ENCODE measurements around the gene TCEAL7.
A peak's percentile ranks its signal among the peaks of the same experiment; 100 is the strongest.
"Not testable (repeated sequence)": the region's sequence is repeated elsewhere in the genome, so short reads cannot be mapped to it uniquely, and the experiment has no call there.

TCEAL7 gene

GRCh38 chrX:103357871-103358270 lies 27.8 kb downstream of the TCEAL7 start:
- Mint-ChIP-seq H3K36me3 (ENCODE audit: low read depth) (peaks cover 4% of the 10 kb centered on the region), H3K9me3 (no peaks in the 10 kb centered on the region), H3K4me3 (peak overlapping the region; percentile 89), H3K4me1 (ENCODE audit: low read depth) (peaks cover 8% of the 10 kb centered on the region), H3K27me3 (peaks cover 3% of the 10 kb centered on the region), H3K27ac (no peak overlapping the region)

GRCh38 chrX:103359605-103360004 lies 29.6 kb downstream of the TCEAL7 start:
- H3K4me3 Mint-ChIP-seq; H3K9me3 Mint-ChIP-seq; H3K4me1 Mint-ChIP-seq (ENCODE audit: low read depth); H3K27ac Mint-ChIP-seq; H3K27me3 Mint-ChIP-seq; H3K36me3 Mint-ChIP-seq (ENCODE audit: low read depth): not testable (repeated sequence)

GRCh38 chrX:103360092-103360491 lies 30.1 kb downstream of the TCEAL7 start:
- H3K9me3 Mint-ChIP-seq = no peaks in the 10 kb centered on the region
- H3K36me3 Mint-ChIP-seq (ENCODE audit: low read depth) = peaks cover 4% of the 10 kb centered on the region
- H3K4me3 Mint-ChIP-seq = no peak overlapping the region
- peaks cover 8% of the 10 kb centered on the region for H3K4me1 Mint-ChIP-seq (ENCODE audit: low read depth)
- H3K27me3 Mint-ChIP-seq = no peaks in the 10 kb centered on the region
- no peak overlapping the region for H3K27ac Mint-ChIP-seq

DNA sequence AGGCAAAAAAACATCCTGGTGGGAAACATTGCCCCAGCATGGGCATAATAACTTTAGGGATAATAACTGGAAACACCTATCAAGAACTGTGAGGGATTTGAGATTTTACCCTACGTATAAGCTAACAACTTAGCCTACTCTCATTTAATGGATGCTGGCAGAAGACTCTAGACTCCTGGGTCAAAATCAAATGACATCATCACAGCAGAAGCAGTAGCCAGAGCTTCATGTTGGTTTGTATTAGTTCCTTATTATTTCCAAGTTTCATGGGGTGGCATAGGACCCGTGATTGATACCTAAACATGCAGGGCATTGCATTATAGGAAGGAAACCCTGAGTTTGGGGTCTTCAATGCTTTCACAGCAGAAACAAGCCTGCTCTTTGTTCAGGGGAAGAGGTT lies 30.9 kb downstream of the TCEAL7 start:
- Mint-ChIP-seq H3K27me3 (no peaks in the 10 kb centered on the region), H3K9me3 (no peaks in the 10 kb centered on the region), H3K4me1 (ENCODE audit: low read depth) (peaks cover 8% of the 10 kb centered on the region), H3K4me3 (no peak overlapping the region), H3K36me3 (ENCODE audit: low read depth) (peaks cover 4% of the 10 kb centered on the region), H3K27ac (no peak overlapping the region)

DNA sequence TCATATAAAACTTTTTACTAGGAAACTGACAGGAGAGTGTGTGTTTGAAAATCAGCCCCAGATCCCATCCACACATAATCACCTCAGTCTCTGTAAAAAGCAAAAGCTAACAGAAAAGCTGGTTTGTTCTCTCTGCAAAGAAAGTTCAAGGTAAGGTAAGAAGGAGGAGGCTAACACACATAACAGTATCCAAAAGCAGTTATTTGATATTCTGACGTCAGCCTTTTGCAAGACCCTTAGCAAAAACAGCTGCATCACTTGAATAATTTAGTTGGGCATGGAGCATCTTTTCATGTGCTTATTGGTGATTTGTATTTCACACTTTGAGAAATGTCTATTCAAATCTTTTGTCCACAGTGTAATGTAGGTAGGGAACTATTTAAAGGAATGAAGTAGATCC lies 31.8 kb downstream of the TCEAL7 start:
- H3K36me3 Mint-ChIP-seq (ENCODE audit: low read depth) = peaks cover 4% of the 10 kb centered on the region
- H3K4me1 Mint-ChIP-seq (ENCODE audit: low read depth) = peaks cover 8% of the 10 kb centered on the region
- no peak overlapping the region for H3K27ac Mint-ChIP-seq
- H3K9me3 Mint-ChIP-seq = no peaks in the 10 kb centered on the region
- H3K27me3 Mint-ChIP-seq = no peaks in the 10 kb centered on the region
- no peak overlapping the region for H3K4me3 Mint-ChIP-seq

GRCh38 chrX:103362474-103362873 lies 32.4 kb downstream of the TCEAL7 start:
- H3K4me3 Mint-ChIP-seq = no peak overlapping the region
- H3K27me3 Mint-ChIP-seq = no peaks in the 10 kb centered on the region
- no peak overlapping the region for H3K27ac Mint-ChIP-seq
- H3K4me1 Mint-ChIP-seq (ENCODE audit: low read depth) = peaks cover 4% of the 10 kb centered on the region
- H3K9me3 Mint-ChIP-seq = no peaks in the 10 kb centered on the region
- H3K36me3 Mint-ChIP-seq (ENCODE audit: low read depth) = peaks cover 3% of the 10 kb centered on the region

DNA sequence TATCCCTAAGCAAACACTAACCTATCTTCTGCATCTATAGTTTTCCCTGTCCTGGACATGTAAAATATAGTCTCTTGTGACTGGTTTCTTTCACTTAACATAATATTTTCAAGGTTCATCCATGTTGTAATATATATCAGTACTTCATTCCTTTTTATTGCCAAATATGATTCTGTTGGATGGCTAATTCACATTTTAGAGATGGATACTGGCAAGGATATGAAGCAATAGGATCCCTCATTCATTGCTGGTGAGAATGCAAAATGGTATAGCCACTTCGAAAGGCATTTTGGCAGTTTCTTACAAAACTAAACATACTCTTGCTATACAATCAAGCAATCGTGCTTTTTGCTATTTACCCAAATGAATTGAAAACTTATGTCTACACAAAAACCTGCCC lies 33.0 kb downstream of the TCEAL7 start:
- Mint-ChIP-seq H3K36me3 (ENCODE audit: low read depth) (no peaks in the 10 kb centered on the region), H3K4me3 (no peak overlapping the region), H3K27ac (no peak overlapping the region), H3K9me3 (no peaks in the 10 kb centered on the region), H3K4me1 (ENCODE audit: low read depth) (no peaks in the 10 kb centered on the region), H3K27me3 (no peaks in the 10 kb centered on the region)

DNA sequence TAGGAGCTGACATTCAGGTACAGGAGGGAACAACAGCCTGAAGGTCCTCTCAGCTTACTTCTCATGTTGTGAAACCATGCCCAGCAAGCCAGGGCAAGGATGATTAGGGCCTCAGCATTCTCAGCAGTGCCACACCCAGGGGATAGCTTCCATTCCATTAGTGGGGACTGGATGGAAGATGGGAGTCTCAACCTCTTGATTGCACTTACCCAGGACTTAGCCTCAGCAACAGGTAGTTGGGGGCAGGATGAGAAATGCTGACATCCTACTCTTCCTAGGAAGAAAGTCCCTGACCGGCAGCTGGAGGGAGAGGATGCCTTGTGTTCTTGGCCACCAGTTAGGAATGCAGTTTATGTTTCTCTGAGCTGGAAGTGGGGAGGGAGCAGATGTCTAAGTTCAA lies 37.5 kb downstream of the TCEAL7 start:
- H3K36me3 Mint-ChIP-seq (ENCODE audit: low read depth) = no peaks in the 10 kb centered on the region
- H3K4me3 Mint-ChIP-seq = no peak overlapping the region
- no peaks in the 10 kb centered on the region for H3K4me1 Mint-ChIP-seq (ENCODE audit: low read depth)
- no peaks in the 10 kb centered on the region for H3K27me3 Mint-ChIP-seq
- no peak overlapping the region for H3K27ac Mint-ChIP-seq
- no peaks in the 10 kb centered on the region for H3K9me3 Mint-ChIP-seq

DNA sequence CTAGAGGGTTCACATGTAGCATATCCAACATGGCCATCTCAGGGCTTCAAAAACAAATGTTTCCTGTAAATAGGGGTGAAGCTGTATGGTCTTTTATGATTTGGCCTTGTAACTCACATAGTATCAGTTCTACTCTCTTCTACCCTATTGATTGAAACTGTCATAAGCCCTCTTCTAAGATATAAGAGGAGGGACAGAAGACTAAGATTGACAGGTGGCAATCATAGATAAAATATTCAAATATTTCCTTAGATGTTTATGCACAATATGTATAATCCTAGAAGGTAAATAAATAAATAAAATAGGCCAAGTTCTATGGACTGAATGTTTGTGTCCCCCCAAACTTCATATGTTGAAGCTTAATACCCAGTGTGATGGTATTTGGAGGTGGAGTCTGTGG lies 39.4 kb downstream of the TCEAL7 start:
- H3K36me3 Mint-ChIP-seq (ENCODE audit: low read depth) = no peaks in the 10 kb centered on the region
- no peaks in the 10 kb centered on the region for H3K9me3 Mint-ChIP-seq
- H3K27me3 Mint-ChIP-seq = no peaks in the 10 kb centered on the region
- no peak overlapping the region for H3K4me3 Mint-ChIP-seq
- H3K27ac Mint-ChIP-seq = no peak overlapping the region
- H3K4me1 Mint-ChIP-seq (ENCODE audit: low read depth) = no peaks in the 10 kb centered on the region

DNA sequence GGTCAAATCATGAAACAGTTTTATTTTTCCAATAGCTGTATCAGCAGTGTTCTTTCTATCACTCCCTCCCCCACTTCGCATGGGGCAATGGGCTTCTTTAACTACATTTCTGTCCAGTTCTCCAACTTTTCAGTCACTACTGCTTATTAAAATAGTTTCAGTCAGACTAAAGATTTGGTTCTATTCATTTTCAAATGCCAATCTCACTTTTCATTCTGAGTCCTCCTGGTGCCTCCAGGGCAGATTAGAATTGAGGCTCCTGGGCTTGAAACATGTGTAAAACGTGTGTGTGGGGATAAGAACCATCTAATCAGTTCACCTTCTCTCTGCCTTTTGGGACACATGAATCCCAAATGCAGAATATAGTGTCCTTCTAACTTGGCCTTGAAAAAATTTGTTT lies 42.8 kb downstream of the TCEAL7 start:
- H3K4me3 Mint-ChIP-seq = no peak overlapping the region
- H3K27ac Mint-ChIP-seq = no peak overlapping the region
- peaks cover 7% of the 10 kb centered on the region for H3K4me1 Mint-ChIP-seq (ENCODE audit: low read depth)
- H3K9me3 Mint-ChIP-seq = no peaks in the 10 kb centered on the region
- H3K36me3 Mint-ChIP-seq (ENCODE audit: low read depth) = peaks cover 3% of the 10 kb centered on the region
- H3K27me3 Mint-ChIP-seq = no peaks in the 10 kb centered on the region

DNA sequence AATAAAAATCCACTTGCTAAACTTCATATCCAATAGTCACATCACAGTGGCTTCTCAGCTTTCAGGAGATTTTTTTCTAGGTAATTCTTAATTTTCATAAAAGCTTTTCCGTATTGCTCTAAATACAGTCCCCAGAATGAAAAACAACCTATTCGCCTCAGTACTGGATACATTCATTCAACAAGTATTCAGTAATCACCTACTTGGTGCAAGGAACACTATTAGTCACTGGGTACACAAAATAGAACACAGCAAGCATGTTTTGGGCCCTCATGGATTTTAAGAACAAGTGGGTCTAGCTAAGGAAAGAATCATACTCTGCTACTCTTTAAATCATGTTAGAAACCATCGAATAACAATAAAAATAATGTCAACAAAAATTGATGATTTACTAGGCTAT lies 43.5 kb downstream of the TCEAL7 start:
- Mint-ChIP-seq H3K36me3 (ENCODE audit: low read depth) (peaks cover 3% of the 10 kb centered on the region), H3K9me3 (no peaks in the 10 kb centered on the region), H3K27me3 (no peaks in the 10 kb centered on the region), H3K4me1 (ENCODE audit: low read depth) (peaks cover 7% of the 10 kb centered on the region), H3K27ac (no peak overlapping the region), H3K4me3 (no peak overlapping the region)

DNA sequence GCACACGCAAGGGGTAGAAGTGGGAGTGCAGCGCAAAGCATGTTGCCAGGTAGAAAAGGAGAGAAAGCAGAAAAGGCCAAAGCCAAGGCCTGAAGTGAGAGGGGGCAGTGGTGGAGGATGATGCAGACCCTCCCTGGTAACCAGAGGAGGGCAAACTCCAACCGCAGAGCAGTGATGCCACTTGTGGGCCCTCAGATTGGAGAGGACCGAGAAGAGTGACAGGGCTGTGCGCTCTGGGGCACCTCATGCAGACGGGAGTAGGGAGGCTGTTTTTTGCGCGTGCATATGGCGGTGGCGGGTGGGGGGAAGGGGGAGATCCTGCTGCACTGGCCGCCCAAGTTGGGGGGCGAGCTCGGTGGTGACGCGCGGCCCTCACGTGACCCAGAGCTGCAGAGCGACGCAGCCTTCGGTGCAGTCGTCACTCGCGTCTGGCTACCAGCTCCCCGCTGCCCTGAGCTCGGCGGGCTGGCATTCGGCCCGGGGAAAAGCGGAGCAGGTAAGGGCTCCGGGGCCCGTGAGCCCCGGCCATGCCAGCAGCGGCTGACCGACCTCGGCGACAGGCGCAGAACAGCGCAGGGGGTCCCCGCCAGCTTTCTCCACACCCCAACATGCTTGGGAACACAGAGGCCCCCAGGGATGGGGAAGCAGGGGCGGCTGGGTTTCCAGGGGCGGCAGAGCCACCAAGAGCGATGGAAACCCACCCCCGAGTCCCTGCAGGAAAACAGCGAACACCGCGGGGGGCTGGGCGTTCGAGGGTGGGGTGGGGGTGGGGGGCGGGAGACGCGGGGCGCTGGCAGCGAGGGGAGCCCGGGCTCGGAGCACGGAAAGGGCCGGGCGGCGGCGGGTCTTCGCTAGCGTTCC lies 46.3 kb downstream of the TCEAL7 start, which contains the start of gene BEX3:
BEX3 (plus strand) TSS at position 421 of the 861 bp plus-strand sequence. CDS start 984 bp downstream, outside the sequence.
- H3K4me3 Mint-ChIP-seq = peak within 1 kb of the TSS; percentile 80
- H3K27me3 Mint-ChIP-seq = no peaks in the 10 kb centered on the region
- H3K27ac Mint-ChIP-seq = peak within 1 kb of the TSS; percentile 58
- H3K36me3 Mint-ChIP-seq (ENCODE audit: low read depth) = peaks cover 3% of the 10 kb centered on the region
- H3K4me1 Mint-ChIP-seq (ENCODE audit: low read depth) = peaks cover 7% of the 10 kb centered on the region
- no peaks in the 10 kb centered on the region for H3K9me3 Mint-ChIP-seq

DNA sequence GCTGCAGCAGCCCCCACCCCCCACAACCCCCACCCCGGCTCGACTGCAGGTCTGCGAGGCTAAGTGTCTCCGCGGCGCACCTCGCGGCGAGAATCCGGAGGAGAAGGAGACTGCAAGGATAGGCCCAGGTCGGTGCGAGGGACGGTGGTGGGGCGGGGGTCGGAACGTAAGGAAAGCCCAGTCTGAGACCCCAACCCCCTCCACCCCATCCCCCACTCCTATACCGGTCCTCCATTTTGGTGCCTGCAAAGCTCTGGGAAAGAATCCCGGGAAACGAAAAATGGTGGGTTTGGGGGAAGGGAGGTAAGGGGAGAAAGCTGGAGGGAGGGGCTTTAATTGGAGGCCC lies 46.9 kb downstream of the TCEAL7 start:
- Mint-ChIP-seq H3K4me1 (ENCODE audit: low read depth) (peaks cover 7% of the 10 kb centered on the region), H3K27ac (peak overlapping the region; percentile 17), H3K27me3 (no peaks in the 10 kb centered on the region), H3K36me3 (ENCODE audit: low read depth) (peaks cover 3% of the 10 kb centered on the region), H3K9me3 (no peaks in the 10 kb centered on the region), H3K4me3 (peak overlapping the region; percentile 80)

DNA sequence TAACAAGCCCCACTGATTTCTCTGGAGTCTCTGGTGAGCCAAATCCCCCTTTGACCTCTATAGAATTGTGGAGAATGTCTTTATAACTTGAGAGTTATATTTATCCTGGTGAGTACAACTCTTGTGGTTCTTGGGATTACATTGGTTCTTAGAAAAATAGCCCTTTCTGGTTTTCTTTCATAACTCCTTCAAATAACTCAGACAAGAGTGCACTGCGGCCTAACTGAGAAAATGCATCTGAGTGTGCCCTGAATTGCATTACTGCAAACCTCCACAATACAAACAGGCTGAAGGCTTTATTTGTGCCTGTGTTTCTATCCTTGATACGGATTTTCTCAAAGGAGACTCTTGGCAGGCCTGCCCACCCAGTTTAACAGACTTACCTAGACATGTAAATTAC lies 49.0 kb downstream of the TCEAL7 start:
- no peaks in the 10 kb centered on the region for H3K27me3 Mint-ChIP-seq
- no peak overlapping the region for H3K4me3 Mint-ChIP-seq
- H3K4me1 Mint-ChIP-seq (ENCODE audit: low read depth) = peaks cover 7% of the 10 kb centered on the region
- H3K27ac Mint-ChIP-seq = no peak overlapping the region
- no peaks in the 10 kb centered on the region for H3K9me3 Mint-ChIP-seq
- peaks cover 3% of the 10 kb centered on the region for H3K36me3 Mint-ChIP-seq (ENCODE audit: low read depth)

Measured in stimulated activated naive CD8-positive, alpha-beta T cell treated with anti-CD3 and anti-CD28 coated beads, Interleukin-15, Interleukin-2, amounts not matched to agents 100 ng/mL and 50 ng/mL, for 24 hours (primary cell).